Endothelial cell of umbilical vein (primary cell): ENCODE data around the gene HMGXB3. TPM values are rescaled to one million over a fixed set of nuclear protein-coding genes. Genes with fewer than 3 reads are reported as not detected.

ENCODE experiments used
- BruUV-seq: library from RNA; stranded (reverse); fragments of 400-500 nt; replicated peaks from 2 replicates; lab custom pipeline; 2021; lab: Mats Ljungman, UMichigan
- CTCF ChIA-PET: fragments of 300-600, 350-600 bp; sonication (Branson Sonifier 250); formaldehyde crosslinking; loops from one replicate; lab custom pipeline; 2021; ENCODE audit warnings: antibody characterized with exemption, inconsistent platforms; lab: Charles Lee
- POLR2A ChIA-PET: fragments of 300-600, 350-600 bp; sonication (Branson Sonifier 250); formaldehyde crosslinking; loops from one replicate; lab custom pipeline; 2021; ENCODE audit warnings: antibody characterized with exemption, inconsistent platforms; lab: Charles Lee
- DNase-seq: peaks from one replicate; pipeline ENCODE4 v3.0.0-alpha.2; 2011; ENCODE audit warnings: low read depth, low spot score
- FAIRE-seq: peaks from 2 replicates; lab custom pipeline; 2011; peaks lifted over from hg19 to GRCh38; lab: Jason Lieb, UNC
- H2AFZ ChIP-seq: 2 replicates; pipeline ENCODE4 v1.6.0; 2012; ENCODE audit warnings: low read depth, low read length, control low read depth, inconsistent platforms
- H3K27ac ChIP-seq: 2 replicates; pipeline ENCODE4 v1.5.1; 2011; ENCODE audit warnings: low read depth, mild to moderate bottlenecking, control low read depth, low read length, moderate library complexity; ENCODE audit not compliant: insufficient read depth
- H3K27me3 ChIP-seq, 2 experiments: 2 replicates each; pipeline versions ENCODE4 v1.6.0 to v1.6.1; 2011; ENCODE audit warnings: low read length in 2 of 2, mixed read lengths in 1 of 2; ENCODE audit not compliant: control insufficient read depth in 2 of 2, insufficient read depth in 2 of 2
- H3K36me3 ChIP-seq, 2 experiments: 2 replicates in 1 of 2; 3 replicates in 1 of 2; pipeline ENCODE4 v1.5.1; 2011; ENCODE audit warnings: low read length in 2 of 2, mild to moderate bottlenecking in 1 of 2, moderate library complexity in 1 of 2; ENCODE audit not compliant: control insufficient read depth in 2 of 2, insufficient read depth in 2 of 2; ENCODE audit errors: extremely low read depth in 1 of 2
- H3K4me1 ChIP-seq: 3 replicates; pipeline ENCODE4 v1.5.1; 2011; ENCODE audit warnings: mild to moderate bottlenecking, low read length; ENCODE audit not compliant: control insufficient read depth, insufficient read depth; ENCODE audit errors: extremely low read depth
- H3K4me2 ChIP-seq: 2 replicates; pipeline ENCODE4 v1.6.1; 2011; ENCODE audit warnings: low read length, control low read depth, mixed read lengths; ENCODE audit not compliant: insufficient read depth
- H3K4me3 ChIP-seq, 3 experiments: fragments of 200-600 bp in 1 of 3; sonication (generic), shearing (Covaris generic) in 1 of 3; replicated peaks in 1 of 3; 2 replicates each; pipeline ENCODE4 v1.5.1; 2011 to 2016; ENCODE audit warnings: control low read depth in 3 of 3, low read length in 3 of 3, mild to moderate bottlenecking in 2 of 3, inconsistent platforms in 1 of 3, low read depth in 1 of 3, moderate library complexity in 1 of 3; ENCODE audit not compliant: insufficient read depth in 1 of 3
- H3K79me2 ChIP-seq: 2 replicates; pipeline ENCODE4 v1.6.0; 2012; ENCODE audit warnings: low read length, inconsistent platforms; ENCODE audit not compliant: control insufficient read depth, insufficient read depth
- H3K9ac ChIP-seq: replicated peaks from 2 replicates; pipeline ENCODE3; 2011; ENCODE audit warnings: low read length, control low read depth; ENCODE audit not compliant: insufficient read depth; ENCODE audit errors: extremely low read depth
- H3K9me1 ChIP-seq: replicated peaks from 3 replicates; pipeline ENCODE4 v1.6.0; 2011; ENCODE audit warnings: mild to moderate bottlenecking, low read length; ENCODE audit not compliant: control insufficient read depth, insufficient read depth; ENCODE audit errors: extremely low read depth
- H3K9me3 ChIP-seq: replicated peaks from 2 replicates; pipeline ENCODE4 v1.5.1; 2012; ENCODE audit warnings: low read length, inconsistent platforms; ENCODE audit not compliant: control insufficient read depth, insufficient read depth
- H4K20me1 ChIP-seq: replicated peaks from 2 replicates; pipeline ENCODE3; 2011; ENCODE audit warnings: mild to moderate bottlenecking, low read length; ENCODE audit not compliant: control insufficient read depth, insufficient read depth; ENCODE audit errors: extremely low read depth
- CTCF ChIP-seq, 2 donors: IDR thresholded peaks; 1 replicate in 1 of 2; 2 replicates in 1 of 2; pipeline ENCODE4 v1.5.1; 2011; ENCODE audit warnings: low read length in 2 of 2, mild to moderate bottlenecking in 2 of 2, moderate library complexity in 2 of 2, control low read depth in 1 of 2, inconsistent platforms in 1 of 2, low read depth in 1 of 2; ENCODE audit not compliant: insufficient read depth in 1 of 2; ENCODE audit errors: extremely low read depth in 1 of 2
- EZH2 ChIP-seq: IDR thresholded peaks from 2 replicates; pipeline ENCODE4 v1.6.1; 2012; ENCODE audit warnings: borderline replicate concordance, low read depth, mild to moderate bottlenecking, moderate library complexity, low read length, inconsistent platforms; ENCODE audit not compliant: severe bottlenecking
- FOS ChIP-seq: IDR thresholded peaks from 2 replicates; pipeline ENCODE4 v1.6.1; 2011; ENCODE audit warnings: mild to moderate bottlenecking, low read length, moderate library complexity, borderline replicate concordance; ENCODE audit not compliant: insufficient read depth
- GATA2 ChIP-seq: IDR thresholded peaks from 2 replicates; pipeline ENCODE4 v1.7.0; 2011; ENCODE audit warnings: low read depth, mild to moderate bottlenecking, moderate library complexity, mixed read lengths, low read length; ENCODE audit not compliant: insufficient read length, insufficient read depth
- JUN ChIP-seq: IDR thresholded peaks from 2 replicates; pipeline ENCODE4 v1.6.1; 2011; ENCODE audit warnings: borderline replicate concordance, low read depth; ENCODE audit not compliant: insufficient read length, insufficient read depth
- MAX ChIP-seq: IDR thresholded peaks from 2 replicates; pipeline ENCODE4 v1.6.1; 2011; ENCODE audit not compliant: insufficient read depth, insufficient read length
- MYC ChIP-seq: IDR thresholded peaks from one replicate; pipeline ENCODE4 v1.6.1; 2011; ENCODE audit warnings: mild to moderate bottlenecking, low read depth, low read length
- POLR2A ChIP-seq: IDR thresholded peaks from 2 replicates; pipeline ENCODE4 v1.6.1; 2012; ENCODE audit warnings: low read depth, mild to moderate bottlenecking, control low read depth, low read length
- POLR2AphosphoS5 ChIP-seq: IDR thresholded peaks from 2 replicates; pipeline ENCODE4 v1.6.1; 2012; ENCODE audit warnings: low read depth, mild to moderate bottlenecking, control low read depth, low read length, moderate library complexity; ENCODE audit not compliant: insufficient read depth
- dilution Hi-C: fragments of 300-500 bp; cut with MboI; formaldehyde crosslinking; loops from one replicate; pipeline ENCODE4 v1.15.0; 2019; ENCODE audit warnings: low sequenced_read_pairs; ENCODE audit not compliant: extremely low pct_ligation_motif_present
- intact Hi-C: fragments of 100-400 bp; cut with micrococcal nuclease; formaldehyde crosslinking; loops from one replicate; pipeline ENCODE4 v1.10.0; 2022
- polyA plus RNA-seq, 4 experiments: library from polyadenylated mRNA; depleted of rRNA in 3 of 4; stranded (reverse) in 3 of 4; unstranded in 1 of 4; fragments of >200 nt; gene quantifications; 2 replicates each; pipeline versions ENCODE4 v1.2.1 to v1.2.3, GENCODE V29; 2011 to 2012; ENCODE audit warnings: missing spikeins in 1 of 4
- total RNA-seq: library from RNA; stranded (reverse); gene quantifications from 2 replicates; pipeline ENCODE4 v1.2.3, GENCODE V29; 2021

Gene HMGXB3
- total and polyA plus RNA-seq, 2 donors (not counting 3 experiments of a cell fraction or from before 2014, with no cell fraction given), result 34.8 to 52.6 TPM

DNA sequence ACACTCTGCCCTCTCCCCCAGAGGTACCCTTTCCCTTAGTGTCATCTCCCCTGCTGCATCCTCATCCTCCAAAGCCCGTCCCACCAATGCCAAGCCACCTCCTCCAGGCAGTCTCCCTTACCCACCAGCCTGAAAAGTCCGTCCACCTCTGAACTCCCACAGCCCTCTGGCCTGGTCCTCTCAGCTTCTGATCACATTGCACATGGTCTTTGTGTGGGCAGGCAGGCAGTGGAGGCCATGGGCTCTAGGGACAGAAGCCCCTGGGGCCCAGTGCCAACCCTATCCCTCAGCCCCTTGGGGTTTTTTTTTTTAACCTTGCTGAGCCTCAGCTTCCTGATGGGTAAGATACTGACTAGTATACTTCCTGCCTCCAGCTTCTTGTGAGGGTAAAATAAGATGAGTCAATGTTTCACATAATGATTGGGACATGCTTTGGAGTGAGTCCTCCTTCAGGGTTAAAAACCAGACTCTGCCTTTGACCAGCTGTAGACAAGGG is 66.4 kb downstream of the HMGXB3 start:
- Histone ChIP-seq H3K9ac (no peak overlapping the region), H4K20me1 (no peaks in the 10 kb centered on the region), H3K4me1 (peaks cover 29% of the 10 kb centered on the region), H3K27me3 (no peaks in the 10 kb centered on the region), H3K4me3 (no peak overlapping the region), H3K9me3 (no peaks in the 10 kb centered on the region), H2AFZ (no peak overlapping the region), H3K27ac (no peak overlapping the region), H3K9me1 (no peaks in the 10 kb centered on the region), H3K79me2 (no peaks in the 10 kb centered on the region), H3K4me2 (peak overlapping the region; percentile 25), H3K36me3 (no peaks in the 10 kb centered on the region)
- peak; percentile 83 for TF ChIP-seq GATA2
- peak; percentile 66 for TF ChIP-seq FOS
- no peak for TF ChIP-seq JUN
- no TSS peak for BruUV-seq
- dilution Hi-C loops, result no loop called here
- DNase-seq (no peak), FAIRE-seq (peak; percentile 82)
- intact Hi-C loops, result no loop called here
- POLR2A ChIA-PET, result no interaction called here
- CTCF ChIA-PET, result interaction anchor here (1.0 to 1.6 kb wide), 4 partner anchors 8 to 15 kb away, joined by 3 to 4 read pairs (median 4); no protein-coding TSS in a partner anchor

GRCh38 chr5:150067405-150067960 is 66.9 kb downstream of the HMGXB3 start:
- intact Hi-C loops, result no loop called here
- Histone ChIP-seq H3K9ac (no peak overlapping the region), H3K79me2 (no peaks in the 10 kb centered on the region), H3K9me3 (no peaks in the 10 kb centered on the region), H3K36me3 (no peaks in the 10 kb centered on the region), H3K4me2 (peak overlapping the region; percentile 25), H3K9me1 (no peaks in the 10 kb centered on the region), H3K27me3 (no peaks in the 10 kb centered on the region), H3K4me1 (peaks cover 29% of the 10 kb centered on the region), H3K4me3 (no peak overlapping the region), H2AFZ (no peak overlapping the region), H4K20me1 (no peaks in the 10 kb centered on the region), H3K27ac (no peak overlapping the region)
- dilution Hi-C loops, result no loop called here
- no peak for DNase-seq
- no peak for FAIRE-seq
- POLR2A ChIA-PET, result no interaction called here
- no TSS peak for BruUV-seq
- no peak for TF ChIP-seq GATA2
- TF ChIP-seq JUN, result no peak
- TF ChIP-seq POLR2A, result no peak
- no peak for TF ChIP-seq MYC
- TF ChIP-seq FOS, result no peak
- TF ChIP-seq POLR2AphosphoS5, result no peak
- no peak for TF ChIP-seq EZH2
- no peak for TF ChIP-seq MAX
- TF ChIP-seq CTCF (IDR thresholded peaks at IDR 0.05; ENCODE audit: extremely low read depth in 1 of 2, insufficient read depth in 1 of 2, low read depth in 1 of 2, low read length in 2 of 2), result no peak
- CTCF ChIA-PET, result interaction anchor here (1.0 to 1.4 kb wide), 3 partner anchors 13 to 15 kb away, joined by 3 to 4 read pairs (median 3); no protein-coding TSS in a partner anchor
